Neural progenitor cell (in vitro differentiated cells): Measurements from ENCODE around the gene TMC8. TPM values are rescaled to one million over a fixed set of nuclear protein-coding genes. Genes with fewer than 3 reads are reported as not detected.
A peak's percentile ranks its signal among the peaks of the same experiment; 100 is the strongest.

Source experiments
- DNase-seq: peaks from one replicate; pipeline ENCODE4 v3.0.0-alpha.2; 2016; ENCODE audit warnings: low spot score
- H2AFZ ChIP-seq: fragments of 200-600 bp; sonication (generic); replicated peaks from 2 replicates; pipeline ENCODE4 v1.6.1; 2016; ENCODE audit warnings: antibody characterized with exemption
- H3F3A ChIP-seq: fragments of 200-600 bp; sonication (generic); 2 replicates; pipeline ENCODE4 v1.6.1; 2016; ENCODE audit warnings: antibody characterized with exemption, low read depth
- H3K27ac ChIP-seq: fragments of 200-600 bp; sonication (generic); 2 replicates; pipeline ENCODE4 v1.5.1; 2016; ENCODE audit warnings: mild to moderate bottlenecking
- H3K27me3 ChIP-seq: fragments of 200-600 bp; sonication (generic); 2 replicates; pipeline ENCODE4 v1.6.1; 2016; ENCODE audit warnings: mild to moderate bottlenecking, moderate library complexity
- H3K36me3 ChIP-seq: fragments of 200-600 bp; sonication (generic); 2 replicates; pipeline ENCODE4 v1.5.1; 2016
- H3K4me1 ChIP-seq: fragments of 200-600 bp; sonication (generic); 2 replicates; pipeline ENCODE4 v1.6.1; 2016; ENCODE audit warnings: mixed run types
- H3K4me2 ChIP-seq: fragments of 200-600 bp; sonication (generic); 2 replicates; pipeline ENCODE4 v1.6.1; 2016
- H3K4me3 ChIP-seq: fragments of 200-600 bp; sonication (generic); 2 replicates; pipeline ENCODE4 v1.5.1; 2016
- H3K79me2 ChIP-seq: fragments of 200-600 bp; sonication (generic); 2 replicates; pipeline ENCODE4 v1.6.1; 2016; ENCODE audit warnings: low read depth
- H3K9ac ChIP-seq: fragments of 200-600 bp; sonication (generic); 2 replicates; pipeline ENCODE4 v1.6.1; 2016
- H3K9me3 ChIP-seq: fragments of 200-600 bp; sonication (generic); 2 replicates; pipeline ENCODE4 v1.5.1; 2016; ENCODE audit warnings: low read depth
- H4K20me1 ChIP-seq: fragments of 200-600 bp; sonication (generic); 2 replicates; pipeline ENCODE4 v1.6.1; 2016; ENCODE audit warnings: low read depth
- H3K27ac Mint-ChIP-seq: 3 replicates; pipeline ENCODE4 v1.8.0; 2021; ENCODE audit warnings: mixed read lengths
- H3K27me3 Mint-ChIP-seq: 2 replicates; pipeline ENCODE4 v1.8.0; 2022; ENCODE audit warnings: low read depth, mild to moderate bottlenecking, inconsistent platforms, moderate library complexity, mixed read lengths; ENCODE audit not compliant: insufficient read depth
- H3K36me3 Mint-ChIP-seq: 3 replicates; pipeline ENCODE4 v1.8.0; 2021; ENCODE audit warnings: mixed read lengths
- H3K4me1 Mint-ChIP-seq: 3 replicates; pipeline ENCODE4 v1.8.0; 2021; ENCODE audit warnings: mixed read lengths
- H3K4me3 Mint-ChIP-seq: 3 replicates; pipeline ENCODE4 v1.8.0; 2021; ENCODE audit warnings: mild to moderate bottlenecking, moderate library complexity, mixed read lengths
- H3K9me3 Mint-ChIP-seq: 3 replicates; pipeline ENCODE4 v1.8.0; 2020; ENCODE audit warnings: mixed read lengths
- CTCF ChIP-seq: fragments of 200-600 bp; sonication (generic); IDR thresholded peaks from 2 replicates; pipeline ENCODE4 v1.5.1; 2017; ENCODE audit warnings: antibody characterized with exemption, mild to moderate bottlenecking
- EZH2 ChIP-seq: fragments of 200-600 bp; sonication (generic); IDR thresholded peaks from 2 replicates; pipeline ENCODE4 v1.6.1; 2017; ENCODE audit warnings: antibody characterized with exemption, mild to moderate bottlenecking, moderate library complexity
- EZH2phosphoT487 ChIP-seq: fragments of 200-600 bp; sonication (generic); IDR thresholded peaks from 2 replicates; pipeline ENCODE4 v1.6.1; 2017; ENCODE audit warnings: antibody characterized with exemption
- total RNA-seq: library from RNA; depleted of rRNA; stranded (reverse); fragments of >200 nt; gene quantifications from 2 replicates; pipeline ENCODE4 v1.2.3, GENCODE V29; 2015; ENCODE audit warnings: low replicate concordance

TMC8 gene
- total RNA-seq, 1 donor from 2014 or later: not detected

- H3K9ac ChIP-seq: peak overlapping the region; percentile 60
These were observed 55.6 kb downstream of the TMC8 start for GRCh38 chr17:78185981-78186691.

DNA sequence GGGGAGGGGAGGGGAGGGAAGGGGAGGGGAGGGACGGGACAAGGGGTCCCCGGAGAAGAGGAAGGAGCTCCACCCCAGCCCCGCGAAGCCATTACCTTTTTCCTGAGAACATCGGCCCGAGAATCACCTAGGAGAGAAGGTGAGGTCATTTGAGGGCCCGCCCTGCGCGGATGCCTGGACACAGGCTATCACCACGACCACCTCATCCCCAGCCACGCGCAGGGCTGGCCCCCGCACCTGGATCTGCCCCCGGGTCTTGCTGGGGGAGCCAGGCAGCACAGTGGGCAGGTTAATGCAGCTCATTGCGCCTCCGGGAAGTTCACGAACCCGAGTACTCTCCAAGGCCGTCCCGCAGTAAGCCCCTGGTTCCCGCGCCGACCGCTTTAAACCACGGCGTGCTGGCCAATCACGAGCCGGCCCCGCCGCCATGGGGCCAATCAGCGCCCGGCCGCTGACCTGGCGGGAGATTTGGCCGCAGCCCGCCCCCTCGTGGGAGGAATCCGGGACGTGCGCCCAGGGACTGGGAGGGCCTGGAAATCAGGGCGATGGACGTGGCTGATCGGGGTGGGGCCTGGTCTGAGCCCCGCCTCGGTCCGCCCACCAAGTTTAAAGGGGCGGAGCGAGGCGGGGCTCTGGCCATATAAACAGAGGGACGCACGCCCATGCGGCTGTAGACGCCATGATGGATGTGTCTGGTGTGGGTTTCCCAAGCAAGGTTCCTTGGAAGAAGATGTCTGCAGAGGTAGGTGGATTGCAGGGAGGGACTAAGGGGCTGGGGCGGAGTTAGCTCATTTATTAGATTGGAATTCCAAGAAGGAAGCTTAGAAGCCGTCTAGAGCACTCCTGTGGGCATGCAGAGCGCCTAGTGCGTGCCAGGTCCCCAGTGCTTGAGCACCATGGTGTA lies 56.4 kb downstream of the TMC8 start, which contains the start of the genes AFMID and TK1:
AFMID (plus strand) TSS at position 671 of the 904 bp plus-strand sequence; CDS start at position 680, 9 bp downstream.
TK1 (minus strand) TSS at position 361 of the 904 bp plus-strand sequence; CDS start at position 303, 58 bp downstream.
- peaks cover 79% of the 10 kb centered on the region for H3K79me2 ChIP-seq
- peak within 1 kb of the TSS; percentile 54 for H2AFZ ChIP-seq
- peaks cover 23% of the 10 kb centered on the region for H3K36me3 Mint-ChIP-seq
- H3K4me1 ChIP-seq: peaks cover 27% of the 10 kb centered on the region
- H3K4me3 ChIP-seq: peak within 1 kb of the TSS; percentile 70
- H3K9me3 Mint-ChIP-seq: no peaks in the 10 kb centered on the region
- H3K27ac ChIP-seq: no peak within 1 kb of the TSS
- H3K27ac Mint-ChIP-seq: peak within 1 kb of the TSS; percentile 60
- H3K9me3 ChIP-seq: no peaks in the 10 kb centered on the region
- H3K27me3 ChIP-seq: no peaks in the 10 kb centered on the region
- H4K20me1 ChIP-seq: peaks cover 40% of the 10 kb centered on the region
- peaks cover 10% of the 10 kb centered on the region for H3K27me3 Mint-ChIP-seq
- H3K4me1 Mint-ChIP-seq: peaks cover 34% of the 10 kb centered on the region
- DNase-seq: peak; percentile 99
- peak within 1 kb of the TSS; percentile 97 for H3K4me2 ChIP-seq
- no peaks in the 10 kb centered on the region for H3F3A ChIP-seq
- H3K36me3 ChIP-seq: no peaks in the 10 kb centered on the region
- TF ChIP-seq CTCF (peak; percentile 95), EZH2 (no peak), EZH2phosphoT487 (no peak)
- peak within 1 kb of the TSS; percentile 88 for H3K4me3 Mint-ChIP-seq
- H3K9ac ChIP-seq: peak within 1 kb of the TSS; percentile 61

More at GRCh38 chr17:78185981-78186691, 55.6 kb downstream of the TMC8 start:
- H3K27ac Mint-ChIP-seq: peak overlapping the region; percentile 60
- Histone ChIP-seq H4K20me1 (peaks cover 40% of the 10 kb centered on the region), H3K27ac (no peak overlapping the region), H3F3A (no peaks in the 10 kb centered on the region), H3K4me1 (peaks cover 27% of the 10 kb centered on the region), H3K79me2 (peaks cover 85% of the 10 kb centered on the region), H3K4me3 (peak overlapping the region; percentile 70), H2AFZ (no peak overlapping the region), H3K9me3 (no peaks in the 10 kb centered on the region), H3K27me3 (no peaks in the 10 kb centered on the region), H3K4me2 (peak overlapping the region; percentile 97), H3K36me3 (no peaks in the 10 kb centered on the region)
- H3K27me3 Mint-ChIP-seq: peaks cover 10% of the 10 kb centered on the region
- H3K36me3 Mint-ChIP-seq: peaks cover 23% of the 10 kb centered on the region
- H3K9me3 Mint-ChIP-seq: no peaks in the 10 kb centered on the region
- H3K4me1 Mint-ChIP-seq: peaks cover 34% of the 10 kb centered on the region
- peak overlapping the region; percentile 88 for H3K4me3 Mint-ChIP-seq
- TF ChIP-seq EZH2: no peak
- TF ChIP-seq EZH2phosphoT487: no peak
- no peak for TF ChIP-seq CTCF
- DNase-seq: peak; percentile 42

Other genes with a start within 250 kb of the TMC8 start
- 11.4 and 14.9 TPM in 2 replicates for gene TNRC6C, start 172.1 kb upstream of the TMC8 start, total RNA-seq
- gene TMC6, start 2.0 kb upstream of the TMC8 start, total RNA-seq: 6.9 and 16.8 TPM in 2 replicates
- not detected in 2 replicates for gene C17orf99, start 15.6 kb downstream of the TMC8 start, total RNA-seq
- gene SYNGR2, start 37.8 kb downstream of the TMC8 start, total RNA-seq: 6.2 and 19.8 TPM in 2 replicates
- gene TK1, start 56.3 kb downstream of the TMC8 start, total RNA-seq: 27.3 and 61.7 TPM in 2 replicates
- 76.8 and 78.4 TPM in 2 replicates for gene AFMID, start 56.6 kb downstream of the TMC8 start, total RNA-seq
- gene BIRC5, start 83.5 kb downstream of the TMC8 start, total RNA-seq: 144 and 169 TPM in 2 replicates
- gene TMEM235, start 100.9 kb downstream of the TMC8 start, total RNA-seq: 0.09 TPM in 1 of 2 replicates, not detected in the other
- gene SOCS3, start 229.3 kb downstream of the TMC8 start, total RNA-seq: 7.5 and 16.7 TPM in 2 replicates
- gene PGS1, start 247.9 kb downstream of the TMC8 start, total RNA-seq: 45.2 and 65.7 TPM in 2 replicates